Measurements from ENCODE around the gene SP110.

GRCh38 chr2:230216489-230216888 lies 3.3 kb downstream of the SP110 start:
- TF ChIP-seq CTCF (IDR thresholded peaks at IDR 0.05) (no peak), POLR2A (IDR thresholded peaks at IDR 0.05) (no peak)

Measured in Peyer's patch (tissue), 4 donors.